Left ventricle myocardium inferior (tissue), 1 donor: ENCODE measurements around the gene RIPPLY3. TPM values are rescaled to one million over a fixed set of nuclear protein-coding genes. Genes with fewer than 3 reads are reported as not detected.

Experiments
- DNase-seq: peaks from one replicate; pipeline ENCODE4 v3.0.0-alpha.2; 2020
- H3K27ac ChIP-seq: fragments of 200-600 bp; replicated peaks from 2 replicates; pipeline ENCODE4 v1.8.0; 2021
- H3K27me3 ChIP-seq: fragments of 200-600 bp; 2 replicates; pipeline ENCODE4 v1.8.0; 2021; ENCODE audit warnings: low read depth
- H3K36me3 ChIP-seq: fragments of 200-600 bp; 2 replicates; pipeline ENCODE4 v1.8.0; 2021
- H3K4me1 ChIP-seq: fragments of 200-600 bp; 2 replicates; pipeline ENCODE4 v1.8.0; 2021
- H3K4me3 ChIP-seq: fragments of 200-600 bp; 2 replicates; pipeline ENCODE4 v1.8.0; 2021; ENCODE audit warnings: mild to moderate bottlenecking, moderate library complexity
- H3K9me3 ChIP-seq: fragments of 200-600 bp; replicated peaks from 2 replicates; pipeline ENCODE4 v1.8.0; 2021
- intact Hi-C: fragments of 100-400 bp; cut with micrococcal nuclease; formaldehyde crosslinking; loops from one replicate; pipeline ENCODE4 v1.11.0; 2022
- total RNA-seq: library from RNA; stranded (reverse); fragmentation: NEBNext Ultra II Directional; extraction: Animal tissue kit (Norgen Biotek cat#: 25700); gene quantifications from one replicate; pipeline ENCODE4 v1.2.1, GENCODE V29; 2021
- TF ChIP-seq, protein P1 (sequence below): fragments of 200-600 bp; IDR thresholded peaks from 2 replicates; pipeline ENCODE4 v1.8.0; 2021; ENCODE audit warnings: antibody characterized with exemption, mild to moderate bottlenecking, borderline replicate concordance
- donor health status: DM: no; HTN: yes; CAD: no; lungs with severe emphysema.

Gene RIPPLY3
- total RNA-seq, 1 donor from 2014 or later, result not detected

GRCh38 chr21:36968414-36968813 is 38.1 kb upstream of the RIPPLY3 start:
- no peak for DNase-seq
- Histone ChIP-seq H3K27ac (no peak overlapping the region), H3K36me3 (no peaks in the 10 kb centered on the region), H3K9me3 (no peaks in the 10 kb centered on the region), H3K4me3 (no peak overlapping the region), H3K4me1 (peaks cover 18% of the 10 kb centered on the region), H3K27me3 (no peaks in the 10 kb centered on the region)
- intact Hi-C loops, result no loop called here
- TF ChIP-seq, protein P1, sequence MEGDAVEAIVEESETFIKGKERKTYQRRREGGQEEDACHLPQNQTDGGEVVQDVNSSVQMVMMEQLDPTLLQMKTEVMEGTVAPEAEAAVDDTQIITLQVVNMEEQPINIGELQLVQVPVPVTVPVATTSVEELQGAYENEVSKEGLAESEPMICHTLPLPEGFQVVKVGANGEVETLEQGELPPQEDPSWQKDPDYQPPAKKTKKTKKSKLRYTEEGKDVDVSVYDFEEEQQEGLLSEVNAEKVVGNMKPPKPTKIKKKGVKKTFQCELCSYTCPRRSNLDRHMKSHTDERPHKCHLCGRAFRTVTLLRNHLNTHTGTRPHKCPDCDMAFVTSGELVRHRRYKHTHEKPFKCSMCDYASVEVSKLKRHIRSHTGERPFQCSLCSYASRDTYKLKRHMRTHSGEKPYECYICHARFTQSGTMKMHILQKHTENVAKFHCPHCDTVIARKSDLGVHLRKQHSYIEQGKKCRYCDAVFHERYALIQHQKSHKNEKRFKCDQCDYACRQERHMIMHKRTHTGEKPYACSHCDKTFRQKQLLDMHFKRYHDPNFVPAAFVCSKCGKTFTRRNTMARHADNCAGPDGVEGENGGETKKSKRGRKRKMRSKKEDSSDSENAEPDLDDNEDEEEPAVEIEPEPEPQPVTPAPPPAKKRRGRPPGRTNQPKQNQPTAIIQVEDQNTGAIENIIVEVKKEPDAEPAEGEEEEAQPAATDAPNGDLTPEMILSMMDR, result no peak

- Histone ChIP-seq H3K27me3 (no peaks in the 10 kb centered on the region), H3K4me1 (peaks cover 18% of the 10 kb centered on the region), H3K36me3 (no peaks in the 10 kb centered on the region), H3K4me3 (no peak overlapping the region), H3K27ac (no peak overlapping the region), H3K9me3 (no peaks in the 10 kb centered on the region)
- intact Hi-C loops, result no loop called here
- TF ChIP-seq, protein P1, result no peak
- DNase-seq, result no peak
These were observed 37.5 kb upstream of the RIPPLY3 start for GRCh38 chr21:36968976-36969375.

GRCh38 chr21:36973986-36974850 is 32.3 kb upstream of the RIPPLY3 start:
- Histone ChIP-seq H3K4me3 (no peak overlapping the region), H3K4me1 (peaks cover 3% of the 10 kb centered on the region), H3K9me3 (no peaks in the 10 kb centered on the region), H3K27me3 (no peaks in the 10 kb centered on the region), H3K27ac (no peak overlapping the region), H3K36me3 (no peaks in the 10 kb centered on the region)
- intact Hi-C loops, result no loop called here
- DNase-seq, result no peak
- TF ChIP-seq, protein P1, result no peak

- intact Hi-C loops, result no loop called here
- H3K27me3 ChIP-seq, result no peaks in the 10 kb centered on the region
- TF ChIP-seq, protein P1, result no peak
- H3K27ac ChIP-seq, result no peak overlapping the region
- no peak for DNase-seq
- no peak overlapping the region for H3K4me3 ChIP-seq
- H3K4me1 ChIP-seq, result peaks cover 3% of the 10 kb centered on the region
- no peaks in the 10 kb centered on the region for H3K9me3 ChIP-seq
- H3K36me3 ChIP-seq, result no peaks in the 10 kb centered on the region
These were observed 31.7 kb upstream of the RIPPLY3 start for GRCh38 chr21:36974851-36975192.

- Histone ChIP-seq H3K36me3 (no peaks in the 10 kb centered on the region), H3K27ac (no peak overlapping the region), H3K27me3 (no peaks in the 10 kb centered on the region), H3K4me3 (no peak overlapping the region), H3K4me1 (peaks cover 15% of the 10 kb centered on the region), H3K9me3 (no peaks in the 10 kb centered on the region)
- intact Hi-C loops, result no loop called here
- no peak for DNase-seq
- TF ChIP-seq, protein P1, result no peak
These were observed 30.2 kb upstream of the RIPPLY3 start for GRCh38 chr21:36976228-36976861.
